ENCODE results near the gene MARK2.

Gene MARK2

DNA sequence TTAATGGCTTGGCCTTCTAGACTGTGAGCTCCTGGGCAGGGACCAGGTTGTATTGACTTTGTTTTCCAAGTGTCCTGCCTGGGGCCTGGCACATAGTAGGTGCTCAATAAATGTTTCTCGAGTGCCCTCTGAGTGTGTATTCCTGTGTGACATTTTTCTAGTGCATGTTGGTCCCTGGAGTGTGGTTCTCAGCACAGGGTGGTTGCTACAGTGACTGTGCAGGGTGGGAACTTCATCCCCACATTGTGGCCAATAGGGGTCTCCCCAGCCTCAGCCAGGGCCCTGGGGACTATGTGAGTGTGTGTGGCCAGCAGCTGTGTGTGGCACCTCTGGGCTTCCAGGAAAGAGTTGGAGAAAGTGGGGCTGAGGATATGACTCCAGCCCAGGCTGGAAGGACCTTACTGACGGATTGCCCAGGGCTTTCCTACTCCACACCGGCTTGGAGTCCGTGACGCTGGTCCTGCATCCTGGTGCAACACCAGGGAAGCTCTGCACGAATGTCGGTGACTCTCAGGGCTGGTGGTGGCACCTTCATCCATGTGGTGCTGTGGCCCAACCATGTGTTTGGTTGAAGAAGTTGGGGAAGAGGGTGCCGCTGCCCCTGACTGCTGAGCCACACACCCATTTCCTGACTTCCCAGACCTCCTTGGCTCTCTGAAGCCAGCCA is 9.0 kb upstream of the MARK2 start:
- no peak for DNase-seq (ENCODE audit: low read depth in 2 of 2)

DNA sequence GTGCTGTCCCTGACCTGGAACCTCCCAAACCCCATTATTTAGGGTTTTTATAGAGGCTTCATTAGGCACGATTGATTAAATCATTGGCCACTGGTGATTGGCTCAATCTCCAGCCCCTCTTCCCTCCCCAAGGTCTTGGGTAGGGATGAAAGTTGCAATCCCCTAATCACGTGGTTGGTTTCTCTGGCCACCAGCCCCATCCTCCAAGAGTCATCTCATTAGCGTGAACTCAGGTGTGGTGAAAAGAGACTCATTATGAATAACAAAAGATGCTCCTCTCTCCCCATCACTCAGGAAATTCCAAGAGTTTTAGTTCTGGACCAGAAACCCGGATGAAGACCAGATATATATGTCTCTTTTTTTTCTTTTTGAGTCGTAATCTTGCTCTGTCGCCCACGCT is 7.6 kb upstream of the MARK2 start:
- no peak for DNase-seq (ENCODE audit: low read depth in 2 of 2)

DNA sequence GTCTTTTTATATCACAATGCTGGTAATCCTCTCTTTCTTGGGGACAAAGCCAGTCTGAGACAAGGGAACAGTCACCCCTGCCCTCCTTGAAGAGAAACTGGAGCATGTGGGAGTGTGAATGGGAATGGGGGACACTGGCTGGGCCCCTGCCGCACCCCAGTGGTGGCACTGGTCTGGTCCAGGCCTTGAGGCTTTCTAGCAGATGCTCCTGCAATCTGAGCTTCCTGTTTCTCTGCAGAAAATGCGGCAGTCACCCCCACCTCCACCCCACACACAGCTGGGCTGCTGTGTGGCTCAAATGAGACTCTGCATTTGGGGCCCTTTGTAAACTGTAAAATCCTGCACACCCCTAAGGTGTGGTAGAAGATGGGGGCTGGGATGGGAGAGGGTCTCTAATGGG is 6.6 kb upstream of the MARK2 start:
- no peak for DNase-seq (ENCODE audit: low read depth in 2 of 2)

DNA sequence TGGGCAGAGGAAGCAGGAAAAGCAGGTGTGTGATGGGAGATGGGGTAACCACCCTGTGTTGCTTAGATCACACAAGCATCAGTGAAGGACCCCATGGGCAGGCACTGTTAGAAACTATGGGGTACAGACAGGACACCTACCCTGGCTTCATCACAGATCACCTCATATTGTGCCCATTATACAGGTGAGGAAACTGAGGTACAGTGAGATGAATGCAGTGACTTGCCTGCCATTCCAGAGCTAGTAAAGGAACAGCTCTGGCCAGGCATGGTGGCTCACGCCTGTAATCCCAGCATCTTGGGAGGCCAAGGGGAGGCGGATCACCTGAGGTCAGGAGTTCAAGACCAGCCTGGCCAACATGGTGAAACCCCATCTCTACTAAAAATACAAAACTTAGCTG is 5.9 kb upstream of the MARK2 start:
- DNase-seq (ENCODE audit: low read depth in 2 of 2) = no peak

DNA sequence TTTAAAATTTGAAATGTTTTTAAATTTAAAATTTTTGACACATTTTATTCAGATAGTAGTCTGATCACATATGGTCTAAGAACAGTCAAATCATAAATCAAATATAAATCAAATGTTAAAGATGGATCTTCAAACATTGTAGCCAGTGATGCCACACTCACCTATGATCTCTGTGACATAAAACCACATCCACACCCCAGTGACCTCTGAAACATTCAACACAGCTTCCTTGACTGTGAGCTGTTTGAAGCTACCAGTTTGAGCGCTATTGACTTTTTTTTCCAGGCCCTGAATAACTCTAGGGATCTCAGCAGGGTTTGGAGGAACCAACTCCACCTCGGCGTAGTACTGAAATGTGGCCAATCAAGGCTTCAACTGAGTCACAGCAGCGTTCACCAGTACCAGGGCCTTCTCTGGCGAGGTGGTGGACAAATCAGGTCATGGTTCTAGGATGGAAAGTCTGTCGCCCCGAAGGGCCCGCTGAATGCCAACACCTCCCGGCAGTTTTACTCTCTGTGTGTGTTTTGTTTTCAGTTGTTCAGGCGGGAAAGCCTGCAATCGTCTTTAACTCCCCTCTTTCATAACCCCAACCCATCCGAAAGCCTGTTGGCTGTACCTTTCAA is 4.3 kb upstream of the MARK2 start:
- no peak for DNase-seq (ENCODE audit: low read depth in 2 of 2)

DNA sequence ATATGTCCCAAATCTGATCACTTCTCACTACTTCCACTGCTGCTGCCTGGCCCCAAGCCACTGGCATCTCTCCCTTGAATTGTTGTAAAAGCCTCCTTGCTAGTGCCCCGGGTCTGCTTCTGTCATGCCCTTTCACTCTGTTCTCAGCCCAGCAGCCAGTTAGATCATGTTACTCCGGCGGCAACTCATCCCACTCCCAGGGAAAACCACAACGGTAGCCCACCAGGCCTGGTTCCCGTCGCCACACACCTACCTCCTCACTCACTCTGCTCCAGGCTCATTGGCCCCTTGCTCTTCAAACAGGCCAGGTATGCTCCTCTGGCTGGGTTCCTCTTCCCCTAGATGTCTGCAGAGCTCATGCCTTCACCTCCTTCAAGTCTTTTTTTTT is 3.8 kb upstream of the MARK2 start:
- DNase-seq (ENCODE audit: low read depth in 2 of 2) = no peak

DNA sequence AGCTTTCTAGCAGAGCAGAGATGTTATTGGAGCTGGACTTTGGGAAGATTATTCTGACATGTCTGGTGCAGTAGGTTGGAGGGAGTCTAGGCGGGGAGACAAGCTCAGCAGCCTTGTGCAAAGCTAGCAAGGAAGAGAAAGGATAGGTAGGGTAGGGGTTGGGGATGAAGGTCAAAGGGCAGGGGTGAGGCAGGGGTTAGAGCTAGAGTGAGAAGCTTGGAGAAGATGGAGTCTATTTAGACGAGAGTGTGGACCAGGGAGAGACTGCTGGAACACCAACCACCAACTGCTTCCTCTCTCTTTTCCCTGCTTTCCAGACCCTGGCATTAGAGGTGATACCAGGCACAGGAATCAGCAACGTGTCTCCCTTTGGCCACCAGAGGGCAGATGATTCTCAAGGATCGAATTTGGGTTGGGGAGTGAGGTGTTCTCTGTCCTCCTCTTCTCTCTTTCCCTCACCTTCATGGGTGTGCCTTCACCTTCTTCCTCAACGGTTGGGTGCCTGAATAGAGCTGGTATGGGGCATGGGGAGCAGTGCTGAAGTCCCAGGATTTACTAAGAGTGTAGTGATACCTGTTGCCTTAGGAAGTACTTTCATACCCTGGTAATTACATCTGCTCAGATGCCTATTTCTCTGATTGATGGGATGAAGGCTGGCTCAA is 1.8 kb upstream of the MARK2 start:
- peak; percentile 48 to 68 for DNase-seq (ENCODE audit: low read depth in 2 of 2)

DNA sequence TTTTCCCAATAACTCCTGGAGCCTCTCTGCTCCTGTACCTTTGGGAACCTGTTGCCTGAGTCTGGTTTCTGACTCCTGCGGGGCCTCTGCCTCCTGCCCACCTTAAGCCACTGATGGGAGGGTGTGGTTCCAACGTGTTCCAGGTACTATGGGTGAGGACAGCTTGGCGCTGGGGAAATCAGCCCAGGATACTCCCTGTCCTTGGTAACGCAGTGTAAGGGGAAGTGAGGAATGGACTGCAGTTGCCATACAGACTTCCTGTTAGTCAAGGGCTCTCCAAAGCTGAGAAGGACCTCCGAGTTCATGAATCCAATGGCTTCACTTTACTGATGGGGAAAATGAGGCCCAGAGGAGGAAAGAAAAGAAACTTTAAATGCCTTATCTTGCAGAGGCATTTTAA is 1.2 kb upstream of the MARK2 start:
- no peak for DNase-seq (ENCODE audit: low read depth in 2 of 2)

DNA sequence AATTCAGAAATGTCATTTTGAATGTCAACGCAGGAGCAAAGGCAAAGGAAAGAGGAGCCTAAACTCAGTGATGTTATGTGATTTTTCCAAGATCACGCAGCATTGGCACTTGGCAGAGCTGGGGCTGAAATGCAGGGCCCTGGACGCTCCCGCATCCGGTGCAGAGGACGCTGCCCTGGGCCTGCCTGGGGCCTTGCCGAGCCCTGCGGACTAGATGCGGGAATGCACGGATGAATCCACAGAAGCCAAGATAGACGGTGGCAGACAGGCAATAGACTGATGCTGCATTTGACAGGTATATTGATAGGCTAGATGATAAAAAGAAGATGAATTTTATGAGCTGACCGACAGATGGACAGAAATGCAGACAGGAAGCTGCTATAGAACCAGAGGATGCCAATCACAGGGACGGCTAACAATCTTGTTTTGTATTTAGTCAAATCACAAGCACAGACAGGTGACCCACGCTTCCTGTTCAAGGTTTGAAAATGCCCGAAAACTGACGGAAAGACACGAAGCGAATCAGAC is 696 bp upstream of the MARK2 start:
- no peak for DNase-seq (ENCODE audit: low read depth in 2 of 2)

DNA sequence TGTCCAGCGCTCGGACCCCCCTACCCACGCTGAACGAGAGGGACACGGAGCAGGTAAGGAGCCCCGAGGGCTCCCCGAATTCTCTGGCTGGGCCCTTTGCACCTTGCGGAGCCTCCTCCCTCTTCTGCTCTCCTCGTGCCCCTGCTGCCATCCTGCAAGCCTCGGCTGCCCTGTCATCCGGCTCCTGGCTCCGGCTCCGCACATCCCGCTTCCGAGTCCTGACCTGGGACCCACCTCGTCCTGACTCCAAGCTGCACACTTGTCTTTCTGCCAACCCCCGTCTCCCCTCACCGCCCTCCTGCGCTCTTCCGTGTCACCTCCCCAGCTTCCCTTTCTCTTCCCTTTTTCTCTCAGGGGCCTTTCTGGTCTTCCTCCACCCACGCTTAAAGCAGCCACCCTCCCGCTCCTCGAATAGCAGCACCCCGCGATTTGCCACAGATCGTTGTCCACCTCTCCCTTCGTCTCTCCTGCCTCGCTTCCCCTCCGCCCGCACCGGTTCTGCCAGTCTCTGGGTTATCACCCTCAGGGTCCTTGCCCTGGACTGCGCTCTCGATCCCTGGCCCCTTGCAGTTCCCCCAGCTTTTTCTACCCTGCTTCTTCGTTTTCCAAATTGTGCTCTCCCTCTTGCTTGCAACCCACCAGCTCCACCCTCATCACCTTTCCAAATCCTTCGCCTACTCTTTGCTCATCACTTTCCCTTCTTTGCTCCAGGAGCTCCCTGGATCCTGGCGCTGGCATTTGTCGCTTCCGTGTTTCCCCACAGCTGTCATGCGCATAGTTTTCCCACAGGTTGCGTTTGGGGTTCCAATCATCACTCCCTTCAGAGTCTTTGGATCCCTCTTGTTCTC is 822 bp downstream of the MARK2 start:
- DNase-seq (ENCODE audit: low read depth in 2 of 2) = no peak

DNA sequence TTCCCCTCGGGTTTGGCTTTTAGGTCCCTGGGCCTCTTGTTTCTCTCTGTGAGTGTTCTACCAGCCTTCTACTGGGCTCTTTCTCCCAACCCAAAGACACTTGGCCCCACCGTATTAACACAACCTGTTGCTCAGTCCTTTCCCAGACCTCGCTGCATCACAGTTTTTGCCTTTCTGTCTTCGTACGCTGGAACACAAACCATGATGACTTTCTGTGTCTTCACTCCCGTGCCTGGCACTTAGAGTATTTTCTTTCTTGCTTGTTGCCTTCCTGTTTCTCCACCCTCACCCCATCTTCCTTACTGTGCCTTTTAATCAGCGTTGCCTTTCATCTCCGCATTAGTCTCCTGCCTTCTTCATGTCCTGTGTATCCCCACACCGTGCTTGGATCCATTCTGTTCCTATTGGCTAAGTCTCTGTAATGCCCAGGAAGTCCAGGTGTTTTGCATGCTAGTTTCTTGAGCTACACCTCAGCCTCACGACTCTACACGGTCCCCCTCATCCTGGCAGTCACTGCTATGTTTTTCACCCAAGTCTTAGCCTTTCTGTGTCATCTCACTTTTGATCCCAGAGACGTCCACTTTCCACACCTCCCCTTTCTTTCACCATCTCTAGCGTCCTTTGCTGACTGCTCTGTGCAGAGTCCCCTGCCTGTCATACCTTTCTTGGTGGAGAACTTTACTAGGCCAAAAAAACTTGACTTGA is 1.6 kb downstream of the MARK2 start:
- DNase-seq (ENCODE audit: low read depth in 2 of 2) = no peak

DNA sequence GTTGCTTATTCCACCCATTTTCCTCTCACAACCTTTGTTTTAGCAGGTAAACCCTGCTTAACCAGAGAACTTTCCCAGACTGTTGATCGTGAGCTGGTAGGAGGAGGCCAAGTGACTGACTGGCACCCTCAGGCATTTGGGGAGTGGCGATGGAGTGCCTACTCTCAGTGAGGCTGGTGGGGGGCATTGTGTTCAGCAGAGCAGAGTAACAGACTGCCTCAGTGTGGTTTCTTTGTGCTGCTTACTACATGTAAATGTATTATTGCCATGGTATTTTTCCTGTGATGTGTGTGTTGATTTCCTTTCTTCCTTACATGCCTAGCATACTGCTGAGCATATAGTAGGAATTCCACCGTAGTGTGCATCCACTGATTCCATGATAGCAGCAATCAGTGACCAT is 2.6 kb downstream of the MARK2 start:
- no peak for DNase-seq (ENCODE audit: low read depth in 2 of 2)

DNA sequence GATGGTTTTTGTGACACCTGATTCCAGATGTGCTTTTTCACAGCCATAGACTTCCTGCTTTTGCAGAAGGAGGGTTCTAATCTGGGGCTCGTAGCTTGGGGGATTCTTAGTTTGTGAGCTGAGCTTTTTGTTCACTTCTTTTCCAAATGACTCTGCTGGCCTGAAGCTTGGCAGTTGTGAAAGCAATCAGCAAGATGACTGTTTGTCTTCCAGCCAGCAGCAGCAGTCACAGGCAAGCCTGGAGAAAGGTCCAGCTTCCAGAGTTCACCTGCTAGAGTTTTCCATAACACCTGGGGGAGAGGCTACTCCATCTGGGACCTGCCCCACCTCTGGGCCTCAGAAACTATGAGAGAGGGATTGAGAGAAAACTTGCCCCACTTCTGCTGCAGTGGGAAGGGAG is 4.1 kb downstream of the MARK2 start:
- no peak for DNase-seq (ENCODE audit: low read depth in 2 of 2)

DNA sequence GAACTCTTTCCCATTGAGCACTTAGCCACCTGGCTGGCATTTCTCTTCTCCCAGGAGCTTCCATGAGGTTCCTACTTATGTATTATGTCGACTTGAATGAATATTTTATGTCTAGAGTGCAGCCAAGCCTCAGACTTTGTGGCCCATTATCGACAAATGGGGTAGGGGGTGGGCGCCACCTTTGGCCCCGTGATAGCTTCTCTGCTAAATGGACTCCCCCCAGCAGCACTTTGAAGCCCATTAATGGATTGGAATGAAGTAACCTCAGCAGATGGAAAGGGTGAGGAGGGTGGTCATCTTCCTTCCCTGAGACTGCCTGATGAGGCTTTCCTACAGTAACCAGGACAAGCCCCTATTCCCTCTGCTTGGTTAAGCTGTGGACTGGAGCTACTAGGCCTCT is 5.9 kb downstream of the MARK2 start:
- no peak for DNase-seq (ENCODE audit: low read depth in 2 of 2)

DNA sequence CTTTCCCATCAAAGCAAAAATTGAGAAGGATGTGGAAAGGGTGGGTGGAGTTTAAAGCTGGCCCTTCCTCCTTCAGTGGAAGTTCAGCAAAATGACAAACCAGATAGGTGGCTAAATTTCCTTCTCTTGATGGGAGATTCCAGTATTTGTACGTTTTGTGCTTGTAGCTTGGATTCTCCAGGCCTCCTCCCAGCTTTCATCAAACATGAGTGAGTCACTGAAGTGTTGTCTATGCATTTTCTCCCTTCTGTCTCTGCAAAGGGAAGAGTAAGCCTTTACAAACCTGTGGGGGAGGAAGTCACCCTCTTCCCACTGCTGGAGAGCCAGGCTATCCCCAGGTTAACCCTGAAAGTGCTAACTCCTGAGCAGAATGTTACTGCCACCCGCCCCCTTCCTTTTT is 6.4 kb downstream of the MARK2 start:
- DNase-seq (ENCODE audit: low read depth in 2 of 2) = no peak

DNA sequence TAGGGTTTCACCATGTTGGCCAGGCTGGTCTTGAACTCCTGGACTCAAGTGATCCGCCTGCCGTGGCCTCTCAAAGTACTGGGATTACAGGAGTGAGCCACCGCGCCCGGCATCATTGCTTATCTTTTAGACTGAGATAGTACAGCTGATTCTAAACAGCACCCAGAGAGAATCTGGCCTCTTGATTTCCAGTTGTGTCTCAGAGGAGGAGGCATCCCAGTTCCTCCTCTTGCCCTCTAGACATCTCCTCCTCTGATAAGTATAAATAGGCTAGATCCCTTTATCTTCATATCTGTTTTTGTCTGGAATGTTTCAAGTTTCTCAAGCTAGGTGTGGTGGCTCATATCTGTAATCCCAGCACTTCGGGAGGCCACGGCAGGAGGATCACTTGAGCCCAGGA is 7.0 kb downstream of the MARK2 start:
- no peak for DNase-seq (ENCODE audit: low read depth in 2 of 2)

DNA sequence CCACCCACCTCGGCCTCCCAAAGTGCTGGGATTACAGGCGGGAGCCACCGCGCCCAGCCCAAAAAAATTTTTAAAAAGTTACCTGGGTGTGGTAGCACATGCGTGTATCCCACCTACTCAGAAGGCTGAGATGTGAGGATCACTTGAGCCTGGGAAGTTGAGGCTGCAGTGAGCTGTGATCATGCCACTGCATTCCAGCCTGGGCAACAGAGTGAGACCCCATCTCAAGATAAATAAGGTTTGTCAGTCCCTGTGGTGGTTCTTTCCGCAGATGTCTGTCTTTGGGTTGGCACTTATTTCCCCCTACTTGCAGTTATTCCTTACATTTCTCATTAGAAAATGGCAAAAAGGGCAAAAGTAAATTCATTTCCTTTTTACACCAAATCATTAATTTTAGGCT is 8.0 kb downstream of the MARK2 start:
- no peak for DNase-seq (ENCODE audit: low read depth in 2 of 2)

DNA sequence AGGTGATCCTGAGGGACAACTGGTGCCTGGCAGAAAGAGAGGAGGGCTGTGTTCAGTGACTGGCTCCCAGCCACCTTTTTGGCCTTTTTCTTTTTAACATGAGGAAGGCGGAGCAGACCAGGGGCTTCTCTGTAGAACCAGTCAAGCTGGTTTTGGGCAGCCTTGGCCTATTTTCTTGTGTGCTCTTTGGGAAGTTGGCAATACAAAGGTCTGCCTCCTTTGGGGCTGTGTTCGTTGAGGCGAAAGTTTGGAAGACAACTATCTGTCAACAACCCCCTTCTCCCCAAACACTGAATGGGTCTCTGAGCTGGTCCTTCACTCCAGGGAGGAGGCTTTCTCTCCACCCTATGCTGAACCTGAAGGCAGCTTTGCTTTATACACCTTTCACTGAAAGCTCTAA is 8.5 kb downstream of the MARK2 start:
- no peak for DNase-seq (ENCODE audit: low read depth in 2 of 2)

DNA sequence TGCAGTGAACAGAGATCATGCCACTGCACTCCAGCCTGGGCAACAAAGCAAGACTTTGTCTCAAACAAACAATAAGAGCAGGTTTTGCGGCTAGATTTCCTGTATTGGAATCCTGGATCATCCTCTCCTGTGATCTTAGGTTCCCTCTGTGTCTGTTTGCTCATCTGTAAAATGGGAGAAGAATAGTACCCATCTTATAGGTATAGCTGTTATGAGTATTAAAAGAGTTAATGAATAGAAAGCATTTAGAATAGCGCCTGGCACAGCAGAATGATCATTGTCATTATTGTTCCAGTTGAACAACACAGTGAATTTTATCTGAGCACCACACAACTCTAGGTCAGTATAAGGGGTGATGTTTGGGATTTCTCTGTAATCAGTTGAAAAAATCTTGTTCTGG is 10.8 kb downstream of the MARK2 start:
- DNase-seq (ENCODE audit: low read depth in 2 of 2) = no peak

DNA sequence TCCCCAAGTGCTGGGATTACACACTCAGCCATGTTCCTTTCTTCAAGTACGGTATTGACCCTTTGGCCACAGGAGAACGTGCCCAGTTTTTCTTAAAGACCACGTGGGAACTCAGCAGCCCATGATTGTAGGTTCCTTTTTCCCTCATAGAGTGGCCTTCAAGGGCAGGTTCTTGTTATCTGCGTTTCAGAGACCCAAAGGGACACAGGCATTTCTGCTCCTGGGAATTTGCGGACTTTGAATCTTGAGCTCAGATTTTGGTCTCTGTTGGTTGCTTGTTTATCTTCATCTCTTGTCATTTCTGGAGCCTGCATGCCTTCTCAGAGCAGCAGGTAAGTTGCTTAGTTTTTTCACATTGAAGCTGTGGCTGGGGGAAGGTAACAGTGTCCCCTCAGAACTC is 12.0 kb downstream of the MARK2 start:
- no peak for DNase-seq (ENCODE audit: low read depth in 2 of 2)

DNA sequence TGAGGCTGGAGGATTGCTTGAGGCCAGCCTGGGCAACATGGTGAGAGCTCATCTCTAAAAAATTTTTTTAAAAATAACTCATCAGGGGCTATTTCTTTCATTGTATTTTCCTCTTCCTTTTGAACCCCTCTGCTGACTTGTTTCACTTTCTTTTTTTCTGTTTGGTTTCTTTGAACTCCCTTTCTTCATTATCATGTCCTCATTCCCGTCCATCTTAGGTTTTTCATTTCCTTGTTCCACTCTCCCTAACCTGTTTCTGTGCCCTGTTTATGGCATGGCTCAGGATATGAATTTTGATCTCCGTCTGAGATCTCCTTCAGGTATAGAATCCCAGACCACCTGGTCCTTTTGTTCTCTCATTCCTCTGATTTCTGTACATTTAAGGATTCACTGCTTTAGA is 12.5 kb downstream of the MARK2 start:
- no peak for DNase-seq (ENCODE audit: low read depth in 2 of 2)

DNA sequence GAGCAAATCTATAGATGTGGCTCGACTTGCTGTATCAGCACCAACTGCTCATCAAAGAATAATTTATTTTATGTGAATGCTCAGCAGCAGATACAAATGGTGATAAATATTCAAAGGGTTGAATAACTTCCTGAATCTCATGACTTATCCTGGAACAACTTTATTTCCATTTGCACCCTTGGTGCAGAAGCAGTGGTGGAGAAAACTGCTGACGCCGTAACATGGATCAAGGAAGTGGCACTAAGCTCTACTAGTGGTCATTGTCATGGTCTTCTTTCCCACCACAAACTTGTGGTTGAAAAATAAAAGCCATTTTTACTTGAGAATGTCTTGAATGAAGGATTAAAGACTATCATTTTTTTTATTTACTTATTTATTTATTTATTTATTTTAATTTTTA is 14.6 kb downstream of the MARK2 start:
- no peak for DNase-seq (ENCODE audit: low read depth in 2 of 2)
